HG03066 (cell line): ENCODE measurements around the gene COPA.

Experiments
- ATAC-seq: cut with Tn5 transposase; IDR thresholded peaks from one replicate; pipeline ENCODE4 v1.9.1; 2021; ENCODE audit warnings: low read depth; ENCODE audit not compliant: unreplicated experiment

Gene COPA

DNA sequence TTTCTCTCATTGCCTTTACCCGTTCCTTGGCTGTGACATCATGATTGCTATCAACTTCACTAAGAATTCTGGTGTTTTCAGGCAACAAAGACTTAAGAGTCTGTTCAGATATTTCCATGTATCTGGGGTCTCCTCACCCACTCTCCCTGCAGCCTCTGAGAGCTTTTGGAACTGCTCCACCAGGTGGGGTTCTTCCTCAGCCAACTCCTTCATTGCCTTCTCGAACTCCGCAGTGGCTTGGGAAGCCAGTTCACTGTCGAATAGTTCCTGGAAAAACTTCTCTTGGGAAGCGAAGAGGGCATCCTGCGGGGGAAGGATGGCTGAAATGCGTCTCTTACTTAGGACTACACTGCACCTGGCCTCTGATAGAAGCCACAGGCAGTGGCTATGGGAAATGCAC is 60.2 kb downstream of the COPA start:
- ATAC-seq, result no peak

DNA sequence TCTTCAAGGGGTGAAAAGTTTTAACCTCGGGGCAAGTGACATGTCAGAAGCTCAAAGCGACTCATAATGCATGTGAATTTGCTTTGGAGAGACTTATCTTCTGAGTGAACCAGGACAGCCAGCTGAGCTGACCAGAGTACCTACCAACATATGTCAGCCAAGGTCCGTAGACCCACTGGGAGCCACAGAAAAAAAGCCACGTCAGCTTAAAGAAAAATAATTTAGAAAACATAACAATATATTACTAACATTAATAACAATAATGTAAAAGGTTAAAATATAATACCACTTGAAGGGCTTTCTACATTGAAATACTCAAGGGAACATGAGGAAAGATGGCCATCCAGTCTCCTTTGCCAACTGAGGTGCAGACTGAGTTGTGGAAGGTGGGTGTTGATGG is 65.1 kb downstream of the COPA start:
- ATAC-seq, result no peak

DNA sequence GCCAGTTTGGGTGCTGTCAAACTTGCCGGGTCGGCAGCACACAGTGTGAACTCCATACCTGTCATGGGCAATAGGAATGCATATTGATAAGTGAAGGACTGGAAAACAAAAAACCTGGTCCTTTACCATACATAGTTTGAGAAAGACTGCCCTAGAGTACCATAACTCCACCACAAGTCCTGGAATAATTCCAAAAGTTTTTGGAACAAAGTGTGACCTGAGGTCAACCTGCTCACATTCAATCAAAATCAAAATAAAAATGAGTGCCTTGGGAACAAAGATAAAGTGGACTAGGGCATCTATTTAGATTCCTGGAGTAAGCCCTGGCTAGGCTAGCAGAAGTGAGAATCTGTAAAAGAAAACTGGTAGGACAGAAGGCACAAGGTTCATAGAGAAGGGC is 65.7 kb downstream of the COPA start:
- no peak for ATAC-seq

DNA sequence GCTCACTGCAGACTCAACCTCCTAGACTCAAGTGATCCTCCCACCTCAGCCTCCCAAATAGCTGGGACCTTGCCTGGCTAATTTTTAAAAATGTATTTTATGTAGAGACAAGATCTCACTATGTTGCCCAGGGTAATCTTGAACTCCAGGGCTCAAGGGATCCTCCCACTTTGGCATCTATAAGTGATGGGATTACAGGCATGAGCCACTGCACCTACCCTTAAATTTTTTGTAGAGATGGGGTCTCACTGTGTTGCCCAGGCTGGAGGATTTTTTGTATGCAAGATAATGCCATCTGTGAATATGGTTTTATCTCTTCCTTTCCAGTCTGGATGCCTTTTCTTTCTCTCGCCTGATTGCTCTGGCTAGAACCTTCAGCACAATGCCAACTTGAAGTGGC is 72.0 kb downstream of the COPA start:
- ATAC-seq, result no peak

DNA sequence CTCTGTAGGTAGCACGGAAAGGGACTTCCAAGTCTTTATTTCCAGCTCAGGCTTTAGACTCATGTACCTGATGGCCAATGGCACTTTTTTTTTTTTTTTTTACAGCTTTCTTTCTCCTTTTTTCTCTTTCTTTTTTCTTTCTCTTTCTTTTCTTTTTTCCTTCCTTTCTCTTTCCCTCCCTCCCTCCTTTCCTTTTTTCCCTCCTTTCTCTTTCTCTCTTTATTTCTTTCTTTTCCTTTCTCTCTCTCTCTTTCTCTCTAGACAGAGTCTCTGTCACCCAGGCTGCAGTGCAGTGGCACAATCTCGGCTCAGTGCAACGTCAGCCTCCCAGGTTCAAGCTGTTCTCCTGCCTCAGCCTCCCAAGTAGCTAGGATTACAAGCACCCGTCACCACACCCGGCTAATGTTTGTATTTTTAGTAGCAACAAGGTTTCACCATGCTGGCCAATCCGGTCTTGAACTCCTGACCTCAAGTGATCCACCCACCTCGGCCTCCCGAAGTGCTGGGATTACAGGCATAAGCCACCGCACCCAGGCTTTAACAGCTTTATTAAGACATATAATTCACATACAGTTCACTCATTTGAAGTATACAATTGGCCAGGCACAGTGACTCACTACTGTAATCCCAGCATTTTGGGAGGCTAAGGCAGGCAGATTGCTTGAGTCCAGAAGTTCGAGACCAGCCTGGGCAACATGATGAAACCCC is 75.6 kb downstream of the COPA start:
- no peak for ATAC-seq

DNA sequence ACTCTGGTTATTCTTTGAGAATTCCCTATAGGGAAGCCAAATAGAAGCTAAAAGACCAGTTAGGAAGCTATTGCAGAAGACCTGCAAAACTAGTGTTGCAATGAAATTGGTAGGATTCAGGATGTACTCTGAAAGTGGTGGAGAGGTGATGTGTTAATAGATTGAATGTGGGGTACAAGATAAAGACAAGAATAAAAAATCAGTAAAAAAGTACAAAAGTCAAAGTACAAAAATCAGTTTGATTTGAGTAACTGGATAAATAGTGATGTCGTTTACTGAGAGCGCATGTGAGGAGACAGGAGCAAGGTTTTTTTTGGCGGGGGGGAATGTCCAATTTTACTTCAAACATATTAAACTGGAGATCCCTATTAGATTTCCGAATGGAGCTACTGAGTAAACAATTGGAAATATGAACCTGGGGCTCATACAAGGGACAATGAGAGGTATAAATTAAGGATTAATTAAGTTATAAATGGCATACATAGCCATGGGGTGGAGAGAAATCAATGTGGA is 78.2 kb downstream of the COPA start:
- ATAC-seq, result no peak

DNA sequence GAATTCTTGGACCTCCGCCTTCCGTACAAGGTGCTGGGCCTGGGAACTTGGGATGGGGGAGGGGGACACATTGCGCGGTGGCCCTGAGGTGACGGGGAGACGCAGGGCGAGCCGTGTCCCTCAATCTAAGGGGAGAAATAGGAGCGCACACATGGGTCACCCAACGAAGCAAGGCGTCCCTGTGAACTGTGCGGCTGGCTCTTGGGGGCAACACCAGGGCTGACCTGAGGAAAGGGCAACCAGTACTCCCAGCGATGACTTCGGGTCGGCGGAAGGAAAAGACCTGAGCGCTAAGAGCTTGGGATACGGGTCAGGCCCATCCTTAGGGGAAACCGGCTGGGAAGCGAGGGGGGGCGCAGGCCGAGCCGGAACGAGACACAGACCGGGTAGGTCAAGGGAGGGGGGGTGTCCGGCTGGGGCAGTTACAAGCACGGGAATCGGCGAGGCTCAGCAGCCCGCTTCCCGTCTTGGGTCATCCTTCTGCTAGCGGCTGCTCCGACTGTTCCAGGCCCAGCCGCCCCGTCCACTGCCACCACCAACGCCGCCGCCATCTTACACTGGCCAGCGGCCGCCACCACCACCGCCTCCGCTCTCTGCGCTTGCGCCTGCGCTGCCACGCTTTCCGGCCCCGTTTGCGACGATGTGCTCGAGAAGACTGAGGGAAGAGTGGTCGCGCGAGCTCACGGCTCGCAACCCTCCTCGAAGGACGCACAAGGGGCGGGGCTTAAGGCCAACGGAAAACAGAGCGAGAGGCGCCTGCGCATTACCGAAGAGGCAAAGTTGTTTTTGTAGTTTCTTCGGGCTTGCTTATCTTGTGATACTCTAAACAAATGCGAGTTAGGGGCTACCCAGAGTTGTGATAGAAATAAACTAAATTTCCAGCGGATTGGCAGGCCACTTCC is 80.9 kb downstream of the COPA start, which contains the start of gene DCAF8:
TSS of gene DCAF8 (minus strand) at position 657 of the 902 bp plus-strand sequence. CDS start 18,541 bp downstream, outside the sequence.
- ATAC-seq, result peak; percentile 77

DNA sequence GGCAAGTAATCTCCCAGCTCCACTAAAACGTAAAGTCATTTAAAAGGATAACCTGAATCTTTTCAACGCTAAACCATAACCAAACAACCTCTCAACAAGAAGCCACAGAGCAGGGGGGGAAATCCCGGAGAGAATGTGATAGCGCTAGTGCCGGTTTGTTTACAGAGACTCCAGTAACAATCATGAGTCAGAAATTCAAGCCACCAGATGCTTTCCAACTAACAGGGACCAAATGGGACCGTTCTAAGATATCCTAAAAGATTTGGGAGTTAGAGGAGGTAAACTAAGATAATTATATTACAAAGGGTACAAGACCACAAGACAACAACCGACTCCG is 81.5 kb downstream of the COPA start:
- no peak for ATAC-seq

DNA sequence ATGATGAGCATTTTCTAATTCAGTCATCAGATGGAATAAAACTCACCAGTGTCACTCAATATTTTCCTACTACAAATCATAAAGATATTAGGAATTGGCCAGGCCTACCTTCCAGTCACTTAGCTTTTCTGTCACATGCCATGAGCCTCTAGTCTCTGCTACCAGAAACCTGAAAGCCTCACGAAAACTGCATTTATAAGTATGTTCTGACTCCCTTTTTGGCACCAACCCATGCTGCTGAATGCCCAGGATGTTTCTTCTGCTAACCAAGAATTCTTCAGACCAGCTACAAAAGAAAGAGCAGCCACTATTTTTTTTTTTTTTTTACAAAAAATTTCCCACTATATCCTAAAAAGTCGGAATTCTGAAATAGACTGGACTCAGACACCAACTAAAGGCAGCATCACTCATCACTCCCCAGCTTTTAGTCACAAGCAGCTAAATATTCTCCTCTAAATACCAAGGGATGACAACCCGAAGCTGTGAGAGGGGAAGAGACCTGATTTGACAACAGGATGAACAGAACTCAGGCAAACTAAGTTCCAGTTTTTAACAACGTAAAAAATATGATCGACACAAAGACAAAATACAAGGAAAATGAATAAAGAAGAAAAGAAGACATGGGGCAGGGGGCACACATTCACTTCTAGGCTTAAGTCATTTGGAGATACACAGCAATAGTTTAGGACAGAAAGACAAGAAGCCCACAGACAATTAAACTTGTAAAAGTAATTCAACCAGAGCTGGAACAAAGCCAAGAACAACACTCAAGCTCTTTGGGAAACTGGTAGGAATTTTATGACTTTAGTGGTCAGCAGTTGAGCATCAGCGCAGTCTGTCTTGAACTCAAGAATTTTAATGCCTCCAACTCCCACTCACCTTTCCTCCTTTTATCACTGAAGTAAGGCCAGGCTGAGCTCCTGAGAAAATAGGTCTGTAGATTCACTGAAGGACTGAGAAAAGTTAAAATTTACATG is 82.4 kb downstream of the COPA start:
- no peak for ATAC-seq

DNA sequence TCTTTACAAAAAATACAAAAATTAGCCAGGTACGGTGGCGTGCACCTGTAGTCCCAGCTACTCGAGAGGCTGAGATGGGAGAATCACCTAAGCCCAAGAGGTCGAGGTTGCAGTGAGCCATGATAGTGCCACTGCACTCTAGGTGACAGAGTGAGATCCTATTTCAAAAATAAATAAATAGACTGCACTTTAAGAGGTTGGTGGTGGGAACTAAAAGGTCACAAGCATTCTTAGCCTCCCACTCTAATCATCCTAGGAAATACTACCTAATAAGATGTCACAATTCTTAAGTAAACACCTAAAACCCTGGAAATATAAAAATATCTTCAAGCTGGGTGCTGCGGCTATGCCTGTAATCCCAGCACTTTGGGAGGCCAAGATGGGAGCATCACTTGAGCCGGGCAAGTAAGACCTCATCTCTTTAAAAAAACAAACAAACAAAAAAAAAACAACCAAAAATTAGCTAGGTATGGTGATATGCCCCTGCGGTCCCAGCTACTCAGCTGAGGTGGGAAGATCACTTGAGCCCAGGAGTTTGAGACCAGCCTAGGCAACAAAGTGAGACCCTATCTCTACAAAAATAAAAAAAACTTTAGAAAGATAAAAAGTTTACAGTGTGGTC is 84.8 kb downstream of the COPA start:
- ATAC-seq, result no peak

DNA sequence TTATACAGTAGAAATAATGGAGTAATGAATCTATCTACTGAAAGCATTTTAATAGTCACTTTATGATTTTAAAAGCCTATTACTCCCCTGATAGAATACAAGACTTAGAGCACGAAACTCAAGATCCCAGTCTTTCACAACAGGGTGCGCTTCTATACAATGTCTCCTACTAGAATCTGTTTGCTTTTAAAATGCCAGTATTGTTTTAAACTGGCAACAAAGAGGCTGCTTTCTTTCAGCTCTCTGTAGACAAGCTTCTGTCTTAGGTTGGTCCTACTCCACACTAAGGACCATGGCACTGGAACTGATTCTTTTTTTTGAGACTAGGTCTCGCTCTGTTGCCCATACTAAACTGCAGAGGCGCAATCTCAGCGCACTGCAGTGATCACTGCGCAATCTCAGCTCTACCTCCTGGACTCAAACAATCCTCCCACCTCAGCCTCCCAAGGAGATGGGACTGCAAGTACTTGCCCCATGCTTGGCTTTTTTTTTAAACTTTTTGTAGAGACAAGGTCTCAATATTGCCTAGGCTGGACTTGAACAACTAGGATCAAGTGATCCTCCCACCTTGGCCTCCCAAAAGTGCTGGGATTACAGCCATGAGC is 85.5 kb downstream of the COPA start:
- no peak for ATAC-seq

DNA sequence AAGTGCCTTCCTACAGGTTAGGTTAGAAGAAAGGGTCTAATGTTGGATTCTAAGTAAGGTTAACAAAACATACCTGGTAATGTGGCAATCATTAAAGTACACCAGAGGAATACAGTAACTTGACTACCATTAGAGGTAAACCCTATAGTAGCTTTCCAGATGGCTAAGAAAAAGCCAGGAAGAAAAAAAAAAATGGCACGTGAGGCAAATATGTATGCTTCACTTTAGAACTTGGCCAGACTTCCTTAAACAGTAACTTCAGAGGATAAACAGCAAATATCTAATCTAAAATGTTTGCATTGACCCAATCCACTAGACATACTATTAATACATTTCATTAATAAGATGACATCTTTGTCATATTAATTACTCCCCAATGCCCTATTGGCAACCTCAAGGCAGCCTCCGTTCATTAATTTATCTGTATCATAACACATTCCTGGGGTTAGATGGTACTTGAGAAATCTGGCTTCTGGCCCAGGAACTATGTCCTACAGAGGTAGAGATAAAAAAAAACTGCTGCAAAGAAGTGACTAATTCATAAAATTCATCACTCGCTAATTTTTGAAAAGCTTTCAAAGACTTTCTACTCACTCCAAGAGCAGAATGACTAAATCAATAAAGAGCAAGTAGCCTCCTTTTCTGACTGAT is 86.5 kb downstream of the COPA start:
- ATAC-seq, result no peak

DNA sequence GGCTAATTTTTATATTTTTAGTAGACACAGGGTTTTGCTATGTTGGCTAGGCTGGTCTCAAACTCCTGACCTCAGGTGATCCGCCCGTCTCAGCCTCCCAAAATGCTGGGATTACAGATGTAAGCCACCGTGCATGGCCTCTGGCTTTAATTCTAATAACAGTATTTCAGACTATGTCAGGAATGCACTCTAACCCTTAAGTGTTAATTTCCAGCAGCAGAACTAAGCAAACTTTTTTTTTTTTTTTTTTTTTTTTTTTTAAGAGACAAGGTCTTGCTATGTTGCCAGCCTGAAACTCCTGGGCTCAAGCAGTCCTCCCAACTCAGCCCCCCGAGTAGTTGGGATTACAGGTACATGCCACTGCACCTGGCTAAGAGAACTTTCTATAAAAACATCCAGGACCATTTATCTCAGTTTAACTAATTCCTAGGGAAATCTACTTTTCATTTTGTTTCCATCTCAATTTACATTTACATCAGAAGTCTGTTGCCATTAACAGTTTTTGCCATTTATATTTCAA is 87.2 kb downstream of the COPA start:
- no peak for ATAC-seq

DNA sequence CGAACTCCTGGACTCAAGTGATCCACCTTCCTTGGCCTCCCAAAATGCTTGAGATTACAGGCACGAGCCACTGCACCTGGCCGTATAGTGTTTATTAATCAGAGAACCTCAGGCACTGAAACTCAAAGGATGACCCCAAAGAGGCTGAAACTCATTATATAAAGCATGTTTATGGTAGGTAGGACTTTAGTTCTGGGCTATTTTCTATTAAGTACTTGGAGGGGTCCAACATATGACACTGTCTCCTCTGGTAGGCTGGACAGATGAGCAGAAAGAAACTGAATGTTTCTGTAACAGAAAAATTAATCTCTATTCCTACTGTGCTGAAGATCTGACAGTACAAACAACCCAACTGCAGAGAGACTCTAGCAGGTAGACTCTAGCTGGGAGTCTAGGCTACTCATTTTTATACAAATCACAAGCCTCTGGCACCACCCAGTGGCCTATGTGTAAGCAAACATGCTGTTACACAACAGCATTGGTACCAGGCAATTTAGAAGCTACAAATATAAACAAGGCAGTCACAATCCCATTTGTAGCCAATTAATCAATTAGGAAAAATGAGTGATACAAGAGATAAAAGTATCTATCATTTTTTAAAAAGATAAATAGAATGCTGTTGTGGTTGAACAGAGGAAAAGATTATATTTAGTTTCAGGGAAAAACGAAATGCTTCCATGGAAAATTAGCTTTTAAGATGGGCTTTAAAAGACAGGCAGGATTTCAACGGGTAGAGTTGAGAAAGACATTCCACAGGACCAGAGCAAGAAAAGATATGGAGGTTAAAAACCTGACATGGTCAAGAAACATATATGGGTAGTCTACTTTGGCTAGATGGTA is 91.1 kb downstream of the COPA start:
- no peak for ATAC-seq

DNA sequence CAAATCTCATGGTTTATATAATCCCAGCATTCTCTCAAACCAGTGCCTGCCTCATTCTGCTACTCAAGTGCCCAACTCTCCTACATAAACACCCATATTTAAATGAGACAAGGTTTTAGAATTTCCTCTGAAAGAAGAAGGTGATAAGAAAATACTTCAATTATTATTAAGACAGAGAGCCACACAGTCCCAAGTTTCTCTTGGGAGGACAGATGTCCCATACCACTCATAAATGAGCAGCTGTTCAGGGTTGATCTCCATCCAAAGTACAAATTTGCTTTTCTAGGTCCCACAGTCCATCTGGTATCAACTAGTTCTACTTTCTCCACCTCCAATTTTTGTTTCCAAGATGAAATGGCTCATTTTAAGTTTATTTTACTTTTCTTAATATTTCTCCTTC is 92.0 kb downstream of the COPA start:
- no peak for ATAC-seq

DNA sequence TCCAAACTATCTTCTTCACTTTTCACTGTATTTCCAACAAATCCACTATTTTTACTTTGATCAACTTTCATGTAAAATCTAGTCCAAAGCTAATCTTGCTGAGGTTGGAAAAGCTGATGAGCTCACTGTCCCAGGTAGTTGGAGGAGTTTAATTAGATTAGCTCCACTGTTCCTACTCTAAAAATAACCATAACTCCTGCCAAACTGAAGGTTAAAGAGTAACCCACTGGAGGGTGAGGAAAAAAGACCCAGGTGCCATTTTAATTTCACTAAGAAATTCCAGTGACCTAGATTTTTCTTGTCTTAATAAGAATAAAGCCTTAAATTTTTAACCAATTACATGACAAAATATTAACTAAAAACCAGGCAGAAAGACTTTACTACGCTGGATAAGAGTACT is 96.0 kb downstream of the COPA start:
- no peak for ATAC-seq

DNA sequence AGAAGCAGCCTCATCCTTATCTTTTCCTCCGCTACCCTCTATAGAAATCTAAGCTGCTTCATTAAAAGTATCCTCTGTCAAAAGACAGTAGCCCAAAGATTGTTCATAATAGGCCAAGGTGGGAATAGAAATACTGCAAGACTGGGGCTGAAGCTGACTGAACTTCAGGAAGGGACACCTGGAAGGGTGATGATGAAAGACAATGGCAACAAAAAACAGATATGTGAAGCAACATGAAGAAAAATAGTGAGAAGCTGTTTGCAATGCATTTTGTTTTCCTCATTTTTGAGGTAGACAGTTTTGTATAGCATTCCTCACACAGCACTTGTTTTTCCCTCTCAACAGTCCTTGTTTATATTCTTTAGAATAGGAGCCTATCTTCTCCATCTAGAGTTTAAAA is 97.6 kb downstream of the COPA start:
- ATAC-seq, result no peak

DNA sequence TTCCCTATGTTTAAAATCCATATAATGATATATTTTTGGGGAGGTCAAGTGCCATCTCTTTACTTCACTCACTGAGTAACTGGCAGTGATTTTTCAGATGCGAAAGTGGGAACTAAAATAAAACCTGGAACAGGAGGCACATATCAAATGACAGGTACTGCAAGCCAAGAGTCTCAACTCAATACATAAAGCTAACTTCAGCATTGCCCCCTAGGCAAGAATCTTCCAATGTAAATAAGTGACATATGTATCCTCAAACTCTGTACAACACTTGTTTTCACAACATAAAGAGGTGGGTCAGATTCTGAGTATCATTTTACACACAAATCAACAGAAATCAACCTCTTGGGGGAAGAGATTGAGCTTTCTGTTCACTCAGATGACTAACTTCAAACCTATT is 98.8 kb downstream of the COPA start:
- ATAC-seq, result no peak
